HepG2 (cell line): ENCODE data around the gene ITM2B. TPM values are rescaled to one million over a fixed set of nuclear protein-coding genes. Genes with fewer than 3 reads are reported as not detected.

Source experiments
- ATAC-seq: fragments of 200-7000 bp; cut with Tn5 transposase; 3 replicates; pipeline ENCODE4 v1.9.1; 2020; ENCODE audit warnings: mild to moderate bottlenecking, moderate library complexity
- BruUV-seq: library from RNA; stranded (reverse); fragments of 400-500 nt; replicated peaks from 2 replicates; lab custom pipeline; 2021; lab: Mats Ljungman, UMichigan
- CTCF ChIA-PET: fragments of 300-600 bp; formaldehyde crosslinking; extraction: SDS; loops from one replicate; lab custom pipeline; 2021; ENCODE audit warnings: low total read pairs, inconsistent platforms, low intra/inter-chr PET ratio; lab: Yijun Ruan, JAX
- POLR2A ChIA-PET: fragments of 350-600 bp; sonication (Branson Sonifier 250); formaldehyde crosslinking; loops from one replicate; lab custom pipeline; 2020; ENCODE audit warnings: antibody characterized with exemption, inconsistent platforms; lab: Yijun Ruan, JAX
- DNase-seq: peaks from one replicate; pipeline ENCODE4 v3.0.0-alpha.2; 2015; ENCODE audit warnings: low spot score
- FAIRE-seq: peaks from 3 replicates; lab custom pipeline; 2011; peaks lifted over from hg19 to GRCh38; lab: Jason Lieb, UNC
- H2AFZ ChIP-seq: one replicate; pipeline ENCODE4 v1.6.1; 2011; ENCODE audit warnings: low read length, inconsistent platforms
- H3K27ac ChIP-seq: fragments of 300-600 bp; 3 replicates; pipeline ENCODE4 v1.8.0; 2011; ENCODE audit warnings: mixed run types, mild to moderate bottlenecking, mixed read lengths, low read length, inconsistent platforms; ENCODE audit not compliant: insufficient read depth; ENCODE audit errors: extremely low read length
- H3K27me3 ChIP-seq, 2 experiments: fragments of 200-600 bp in 1 of 2; 2 replicates in 1 of 2; 3 replicates in 1 of 2; pipeline versions ENCODE4 v1.6.0 to v1.8.0; 2011; ENCODE audit warnings: low read length in 2 of 2, mild to moderate bottlenecking in 2 of 2, moderate library complexity in 2 of 2, inconsistent platforms in 1 of 2; ENCODE audit not compliant: insufficient read depth in 2 of 2, control insufficient read depth in 1 of 2
- H3K36me3 ChIP-seq, 2 experiments: fragments of 200-600 bp in 1 of 2; replicated peaks in 1 of 2; 2 replicates in 1 of 2; 3 replicates in 1 of 2; pipeline versions ENCODE4 v1.5.1 to v1.8.0; 2011; ENCODE audit warnings: low read length in 2 of 2, inconsistent platforms in 1 of 2; ENCODE audit not compliant: insufficient read depth in 2 of 2, control insufficient read depth in 1 of 2
- H3K4me1 ChIP-seq: 2 replicates; pipeline ENCODE4 v1.5.1; 2012; ENCODE audit warnings: low read length, inconsistent platforms; ENCODE audit not compliant: insufficient read depth
- H3K4me2 ChIP-seq: 2 replicates; pipeline ENCODE4 v1.6.0; 2011; ENCODE audit warnings: low read depth, low read length, inconsistent platforms
- H3K4me3 ChIP-seq, 3 experiments: fragments of 200-600 bp in 1 of 3; sonication (generic), shearing (Covaris generic) in 1 of 3; replicated peaks in 1 of 3; 2 replicates each; pipeline ENCODE4 v1.5.1; 2011 to 2016; ENCODE audit warnings: low read length in 3 of 3, inconsistent platforms in 2 of 3, low read depth in 2 of 3, mild to moderate bottlenecking in 2 of 3, control low read depth in 1 of 3, mixed read lengths in 1 of 3; ENCODE audit not compliant: insufficient read depth in 1 of 3
- H3K79me2 ChIP-seq: one replicate; pipeline ENCODE4 v1.6.1; 2011; ENCODE audit warnings: low read length, inconsistent platforms; ENCODE audit not compliant: insufficient read depth
- H3K9ac ChIP-seq: 2 replicates; pipeline ENCODE4 v1.6.0; 2011; ENCODE audit warnings: mild to moderate bottlenecking, low read depth, low read length, inconsistent platforms; ENCODE audit not compliant: insufficient read depth
- H3K9me3 ChIP-seq: 2 replicates; pipeline ENCODE4 v1.5.1; 2012; ENCODE audit warnings: mild to moderate bottlenecking, low read length
- H4K20me1 ChIP-seq: 2 replicates; pipeline ENCODE4 v1.6.0; 2011; ENCODE audit warnings: inconsistent platforms, mild to moderate bottlenecking, low read length, moderate library complexity; ENCODE audit not compliant: insufficient read depth
- CERS6 ChIP-seq: sonication (generic); formaldehyde crosslinking; IDR thresholded peaks from 2 replicates; pipeline ENCODE4 v1.5.0; 2020; ENCODE audit warnings: missing genetic modification reagents
- PRDM10 ChIP-seq: sonication (generic); formaldehyde crosslinking; IDR thresholded peaks from 2 replicates; pipeline ENCODE4 v1.4.0; 2020; ENCODE audit warnings: low read depth, missing genetic modification reagents
- ZFP1 ChIP-seq: IDR thresholded peaks from 2 replicates; pipeline ENCODE4 v1.6.1; 2016
- ZNF615 ChIP-seq: sonication (generic); formaldehyde crosslinking; IDR thresholded peaks from 2 replicates; pipeline ENCODE4 v1.5.0; 2020; ENCODE audit warnings: mild to moderate bottlenecking, missing genetic modification reagents, borderline replicate concordance
- ZNF777 ChIP-seq: sonication (generic); formaldehyde crosslinking; IDR thresholded peaks from 2 replicates; pipeline ENCODE4 v1.4.0; 2020; ENCODE audit warnings: missing genetic modification reagents
- ZSCAN30 ChIP-seq: sonication (generic); formaldehyde crosslinking; IDR thresholded peaks from 2 replicates; pipeline ENCODE4 v1.5.0; 2020; ENCODE audit warnings: mild to moderate bottlenecking, missing genetic modification reagents
- WGBS: methylation state at CpG from one replicate; pipeline ENCODE4 v1.1.6; 2017; ENCODE audit warnings: low lambda C conversion rate; 5-methylcytosine and 5-hydroxymethylcytosine counted together
- in situ Hi-C: cut with HindIII; loops from 2 replicates; pipeline ENCODE4 v1.10.0; 2017; ENCODE audit warnings: low pct_unique_long_range_greater_than_20kb; ENCODE audit not compliant: extremely low pct_ligation_motif_present
- intact Hi-C: fragments of 100-400 bp; cut with micrococcal nuclease; formaldehyde crosslinking; loops from one replicate; pipeline ENCODE4 v1.10.0; 2022; ENCODE audit not compliant: unreplicated experiment
- polyA plus RNA-seq, 8 experiments: library from polyadenylated mRNA; depleted of rRNA in 3 of 8; stranded (reverse) in 7 of 8; unstranded in 1 of 8; fragments of >200 nt; fragmentation: Illumina TruSeq in 4 of 8; extraction: Trizol in 4 of 8; gene quantifications; 2 replicates each; pipeline versions ENCODE4 v1.2.1 to v1.2.3, GENCODE V29; 2011 to 2016; ENCODE audit warnings: low read depth in 4 of 8, missing spikeins in 1 of 8, mixed read lengths in 1 of 8; ENCODE audit not compliant: insufficient read depth in 1 of 8
- total RNA-seq, 5 experiments: library from RNA; depleted of rRNA; stranded (reverse); fragments of >200 nt; fragmentation: Illumina TruSeq; extraction: Trizol; gene quantifications; 2 replicates each; pipeline ENCODE4 v1.2.3, GENCODE V29; 2016; ENCODE audit warnings: low read depth in 1 of 5
- TF ChIP-seq, protein P1 (sequence below): sonication (generic); formaldehyde crosslinking; IDR thresholded peaks from 2 replicates; pipeline ENCODE4 v1.4.0; 2020; ENCODE audit warnings: missing genetic modification reagents, mild to moderate bottlenecking, borderline replicate concordance
- TF ChIP-seq, protein P2 (sequence below): sonication (generic); formaldehyde crosslinking; conservative IDR thresholded peaks from 2 replicates; pipeline ENCODE4 v1.4.0; 2020; ENCODE audit warnings: mild to moderate bottlenecking, missing genetic modification reagents, moderate library complexity

ITM2B gene
- total and polyA plus RNA-seq, 2 of the 13 experiments (the other 11 are each of a cell fraction or from before 2014, with no cell fraction given), result 158 to 373 TPM

GRCh38 chr13:48214519-48215121 is 18.4 kb upstream of the ITM2B start:
- H3K9me3 ChIP-seq, result no peaks in the 10 kb centered on the region
- no peak overlapping the region for H3K27ac ChIP-seq
- FAIRE-seq (no peak), DNase-seq (no peak), ATAC-seq (no peak)
- no peaks in the 10 kb centered on the region for H3K79me2 ChIP-seq
- no peaks in the 10 kb centered on the region for H3K27me3 ChIP-seq
- H3K4me3 ChIP-seq, result no peak overlapping the region
- TF ChIP-seq CERS6 (CRISPR knock-in tag), result no peak
- TF ChIP-seq, protein P1, sequence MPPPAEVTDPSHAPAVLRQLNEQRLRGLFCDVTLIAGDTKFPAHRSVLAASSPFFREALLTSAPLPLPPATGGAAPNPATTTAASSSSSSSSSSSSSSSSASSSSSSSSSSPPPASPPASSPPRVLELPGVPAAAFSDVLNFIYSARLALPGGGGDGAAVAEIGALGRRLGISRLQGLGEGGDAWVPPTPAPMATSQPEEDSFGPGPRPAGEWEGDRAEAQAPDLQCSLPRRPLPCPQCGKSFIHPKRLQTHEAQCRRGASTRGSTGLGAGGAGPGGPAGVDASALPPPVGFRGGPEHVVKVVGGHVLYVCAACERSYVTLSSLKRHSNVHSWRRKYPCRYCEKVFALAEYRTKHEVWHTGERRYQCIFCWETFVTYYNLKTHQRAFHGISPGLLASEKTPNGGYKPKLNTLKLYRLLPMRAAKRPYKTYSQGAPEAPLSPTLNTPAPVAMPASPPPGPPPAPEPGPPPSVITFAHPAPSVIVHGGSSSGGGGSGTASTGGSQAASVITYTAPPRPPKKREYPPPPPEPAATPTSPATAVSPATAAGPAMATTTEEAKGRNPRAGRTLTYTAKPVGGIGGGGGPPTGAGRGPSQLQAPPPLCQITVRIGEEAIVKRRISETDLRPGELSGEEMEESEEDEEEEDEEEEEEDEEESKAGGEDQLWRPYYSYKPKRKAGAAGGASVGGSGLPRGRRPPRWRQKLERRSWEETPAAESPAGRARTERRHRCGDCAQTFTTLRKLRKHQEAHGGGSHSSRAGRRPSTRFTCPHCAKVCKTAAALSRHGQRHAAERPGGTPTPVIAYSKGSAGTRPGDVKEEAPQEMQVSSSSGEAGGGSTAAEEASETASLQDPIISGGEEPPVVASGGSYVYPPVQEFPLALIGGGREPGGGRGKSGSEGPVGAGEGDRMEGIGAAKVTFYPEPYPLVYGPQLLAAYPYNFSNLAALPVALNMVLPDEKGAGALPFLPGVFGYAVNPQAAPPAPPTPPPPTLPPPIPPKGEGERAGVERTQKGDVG (CRISPR knock-in tag), result no peak
- TF ChIP-seq, protein P2, sequence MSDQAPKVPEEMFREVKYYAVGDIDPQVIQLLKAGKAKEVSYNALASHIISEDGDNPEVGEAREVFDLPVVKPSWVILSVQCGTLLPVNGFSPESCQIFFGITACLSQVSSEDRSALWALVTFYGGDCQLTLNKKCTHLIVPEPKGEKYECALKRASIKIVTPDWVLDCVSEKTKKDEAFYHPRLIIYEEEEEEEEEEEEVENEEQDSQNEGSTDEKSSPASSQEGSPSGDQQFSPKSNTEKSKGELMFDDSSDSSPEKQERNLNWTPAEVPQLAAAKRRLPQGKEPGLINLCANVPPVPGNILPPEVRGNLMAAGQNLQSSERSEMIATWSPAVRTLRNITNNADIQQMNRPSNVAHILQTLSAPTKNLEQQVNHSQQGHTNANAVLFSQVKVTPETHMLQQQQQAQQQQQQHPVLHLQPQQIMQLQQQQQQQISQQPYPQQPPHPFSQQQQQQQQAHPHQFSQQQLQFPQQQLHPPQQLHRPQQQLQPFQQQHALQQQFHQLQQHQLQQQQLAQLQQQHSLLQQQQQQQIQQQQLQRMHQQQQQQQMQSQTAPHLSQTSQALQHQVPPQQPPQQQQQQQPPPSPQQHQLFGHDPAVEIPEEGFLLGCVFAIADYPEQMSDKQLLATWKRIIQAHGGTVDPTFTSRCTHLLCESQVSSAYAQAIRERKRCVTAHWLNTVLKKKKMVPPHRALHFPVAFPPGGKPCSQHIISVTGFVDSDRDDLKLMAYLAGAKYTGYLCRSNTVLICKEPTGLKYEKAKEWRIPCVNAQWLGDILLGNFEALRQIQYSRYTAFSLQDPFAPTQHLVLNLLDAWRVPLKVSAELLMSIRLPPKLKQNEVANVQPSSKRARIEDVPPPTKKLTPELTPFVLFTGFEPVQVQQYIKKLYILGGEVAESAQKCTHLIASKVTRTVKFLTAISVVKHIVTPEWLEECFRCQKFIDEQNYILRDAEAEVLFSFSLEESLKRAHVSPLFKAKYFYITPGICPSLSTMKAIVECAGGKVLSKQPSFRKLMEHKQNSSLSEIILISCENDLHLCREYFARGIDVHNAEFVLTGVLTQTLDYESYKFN (CRISPR knock-in tag), result no peak
- TF ChIP-seq PRDM10, result no peak
- no peak for TF ChIP-seq ZFP1 (CRISPR knock-in tag)
- no peak for TF ChIP-seq ZNF777
- no peak for TF ChIP-seq ZSCAN30 (CRISPR knock-in tag)
- TF ChIP-seq ZNF615 (CRISPR knock-in tag), result no peak
- no TSS peak for BruUV-seq
- no peak overlapping the region for H3K4me2 ChIP-seq
- H2AFZ ChIP-seq, result no peak overlapping the region
- no peaks in the 10 kb centered on the region for H4K20me1 ChIP-seq
- CTCF ChIA-PET, result no interaction called here
- no peaks in the 10 kb centered on the region for H3K36me3 ChIP-seq
- no peaks in the 10 kb centered on the region for H3K4me1 ChIP-seq
- intact Hi-C loops, result no loop called here
- in situ Hi-C loops, result no loop called here
- POLR2A ChIA-PET, result no interaction called here
- 0% methylated on average over 1 of the region's 1 CpG for WGBS
- H3K9ac ChIP-seq, result no peak overlapping the region
